H1 (cell line): ENCODE results near the gene OVCA2.
A peak's percentile ranks its signal among the peaks of the same experiment; 100 is the strongest.

Source experiments
- CREB1 ChIP-seq: IDR thresholded peaks from 2 replicates; pipeline ENCODE4 v1.6.1; 2012; ENCODE audit warnings: inconsistent platforms
- CTCF ChIP-seq, 3 experiments: IDR thresholded peaks; 1 replicate in 2 of 3; 2 replicates in 1 of 3; pipeline versions ENCODE4 v1.5.1 to v1.6.1; 2011; ENCODE audit warnings: low read length in 3 of 3, mild to moderate bottlenecking in 3 of 3, inconsistent platforms in 2 of 3, low read depth in 1 of 3, moderate library complexity in 1 of 3; ENCODE audit not compliant: insufficient read depth in 1 of 3; ENCODE audit errors: control extremely low read depth in 1 of 3
- EZH2 ChIP-seq: fragments of 200-600 bp; sonication (generic); IDR thresholded peaks from 2 replicates; pipeline ENCODE4 v1.7.1; 2012; ENCODE audit warnings: low read depth, mild to moderate bottlenecking, moderate library complexity, low read length, inconsistent platforms; ENCODE audit not compliant: severe bottlenecking
- POLR2A ChIP-seq, 2 experiments: IDR thresholded peaks; 1 replicate in 1 of 2; 2 replicates in 1 of 2; pipeline ENCODE4 v1.6.1; 2011; ENCODE audit warnings: low read depth in 2 of 2, low read length in 2 of 2, mild to moderate bottlenecking in 2 of 2; ENCODE audit errors: control extremely low read depth in 1 of 2
- SUZ12 ChIP-seq: fragments of 200-600 bp; sonication (generic); IDR thresholded peaks from 2 replicates; pipeline ENCODE4 v1.6.1; 2012; ENCODE audit warnings: mild to moderate bottlenecking, inconsistent platforms, low read length, moderate library complexity, mixed read lengths

DNA sequence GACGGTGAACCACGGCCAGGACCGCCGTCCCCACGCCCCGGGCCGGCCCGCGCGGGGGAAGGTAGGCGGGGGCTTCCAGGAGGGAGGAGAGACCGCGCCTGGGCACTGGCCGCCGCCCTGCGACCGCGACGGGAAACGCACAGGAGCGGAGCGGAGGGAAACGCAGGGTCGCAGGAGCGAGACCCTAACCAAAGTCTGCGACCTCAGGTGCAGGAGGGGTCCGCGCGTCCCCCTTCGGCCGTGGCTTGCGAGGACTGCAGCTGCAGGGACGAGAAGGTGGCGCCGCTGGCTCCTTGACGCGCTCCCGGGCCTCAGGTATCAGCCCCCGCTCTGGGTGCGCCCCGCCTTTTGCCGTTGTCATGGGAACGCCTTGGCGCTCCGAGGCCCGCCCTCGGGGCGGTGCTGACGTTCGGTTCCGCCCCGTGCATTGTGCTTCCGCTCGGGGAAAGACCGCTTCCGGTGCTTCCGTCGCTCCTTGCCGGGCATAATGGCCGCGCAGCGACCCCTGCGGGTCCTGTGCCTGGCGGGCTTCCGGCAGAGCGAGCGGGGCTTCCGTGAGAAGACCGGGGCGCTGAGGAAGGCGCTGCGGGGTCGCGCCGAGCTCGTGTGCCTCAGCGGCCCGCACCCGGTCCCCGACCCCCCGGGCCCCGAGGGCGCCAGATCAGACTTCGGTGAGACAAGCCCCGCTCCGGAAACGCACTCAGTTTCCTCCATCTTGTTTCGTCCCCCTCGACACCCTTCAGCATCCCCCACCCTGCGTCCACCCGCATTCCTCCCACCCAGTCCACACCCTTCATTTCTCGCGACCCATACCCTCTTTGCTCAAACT lies at the start of gene OVCA2:
- TF ChIP-seq POLR2A (IDR thresholded peaks at IDR 0.05; ENCODE audit: control extremely low read depth in 1 of 2, low read depth in 2 of 2, low read length in 2 of 2) = peak in 1 of 2 experiments; percentile 85; a peak in 2 of 3 replicates
- TF ChIP-seq CTCF (IDR thresholded peaks at IDR 0.05; ENCODE audit: control extremely low read depth in 1 of 3, insufficient read depth in 1 of 3, low read depth in 1 of 3, low read length in 3 of 3) = peak; percentile 54 to 66 (median 54)
- TF ChIP-seq CREB1 = peak; percentile 66
- no peak for TF ChIP-seq EZH2
- TF ChIP-seq SUZ12 = 0 out of 2 replicates have a peak, but pooled peaks have one; percentile 25
